ENCODE data around the gene MRPL23.

The MRPL23 gene

DNA sequence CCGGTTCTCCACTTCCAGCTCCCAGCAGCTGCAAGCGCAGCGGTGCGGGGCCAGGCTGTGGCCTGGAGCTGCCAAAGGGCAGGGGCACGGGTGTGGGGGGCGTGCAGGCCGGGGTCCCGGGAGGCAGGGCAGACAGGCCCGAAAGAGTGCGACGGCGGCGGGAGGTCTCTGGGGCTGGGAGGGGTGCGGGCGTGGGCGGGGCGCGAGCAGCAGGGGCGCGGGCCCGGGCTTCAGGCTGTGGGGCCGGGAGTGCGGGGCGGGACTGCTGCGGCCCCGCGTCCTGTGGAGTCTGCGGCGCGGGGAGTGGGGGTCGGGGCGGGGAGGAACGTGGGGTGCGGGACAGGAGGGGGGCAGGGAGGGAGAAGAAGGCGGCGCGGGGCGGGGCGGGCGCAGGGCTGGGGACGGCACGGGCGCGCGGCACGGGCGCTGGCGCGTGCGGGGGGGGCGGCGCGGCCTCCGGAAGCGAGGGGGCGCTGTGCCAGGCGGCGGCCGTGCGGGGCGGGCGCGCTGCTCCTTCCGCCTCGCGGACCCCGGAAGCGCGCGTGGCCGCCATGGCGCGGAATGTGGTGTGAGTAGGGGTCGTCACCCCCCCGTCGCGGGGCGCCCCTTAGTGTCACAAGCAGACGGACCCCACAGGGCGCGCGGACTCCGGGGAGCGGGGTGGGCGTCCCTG lies at the start of gene MRPL23:
Gene MRPL23, plus strand, starts transcription at position 521 of the 673 bp plus-strand sequence. Its CDS starts 31 bp downstream, at position 552.
- no peak for DNase-seq

DNA sequence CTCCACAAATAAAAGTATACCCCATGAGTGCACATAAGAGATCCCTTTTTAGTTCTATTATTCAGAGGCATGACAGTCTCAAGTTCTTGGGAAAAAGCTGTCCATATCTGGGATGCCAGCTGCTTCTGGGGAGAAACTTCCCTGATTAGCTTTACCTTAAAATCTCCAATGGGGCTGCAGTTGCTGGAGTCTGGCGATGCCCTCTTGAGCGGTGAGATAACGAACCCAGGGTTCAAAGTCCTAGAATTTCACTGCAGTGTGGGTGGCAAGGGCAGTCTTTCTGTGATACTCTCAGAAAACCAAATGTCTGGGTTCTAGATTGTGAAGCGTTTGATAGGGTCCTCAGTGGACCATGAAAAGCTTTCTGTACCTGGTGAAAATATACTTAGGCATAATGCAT lies 48.0 kb upstream of the MRPL23 start:
- DNase-seq: no peak

GRCh38 chr11:1899686-1900085 lies 47.4 kb upstream of the MRPL23 start:
- DNase-seq: no peak

GRCh38 chr11:1906181-1906580 lies 41.0 kb upstream of the MRPL23 start:
- no peak for DNase-seq

DNA sequence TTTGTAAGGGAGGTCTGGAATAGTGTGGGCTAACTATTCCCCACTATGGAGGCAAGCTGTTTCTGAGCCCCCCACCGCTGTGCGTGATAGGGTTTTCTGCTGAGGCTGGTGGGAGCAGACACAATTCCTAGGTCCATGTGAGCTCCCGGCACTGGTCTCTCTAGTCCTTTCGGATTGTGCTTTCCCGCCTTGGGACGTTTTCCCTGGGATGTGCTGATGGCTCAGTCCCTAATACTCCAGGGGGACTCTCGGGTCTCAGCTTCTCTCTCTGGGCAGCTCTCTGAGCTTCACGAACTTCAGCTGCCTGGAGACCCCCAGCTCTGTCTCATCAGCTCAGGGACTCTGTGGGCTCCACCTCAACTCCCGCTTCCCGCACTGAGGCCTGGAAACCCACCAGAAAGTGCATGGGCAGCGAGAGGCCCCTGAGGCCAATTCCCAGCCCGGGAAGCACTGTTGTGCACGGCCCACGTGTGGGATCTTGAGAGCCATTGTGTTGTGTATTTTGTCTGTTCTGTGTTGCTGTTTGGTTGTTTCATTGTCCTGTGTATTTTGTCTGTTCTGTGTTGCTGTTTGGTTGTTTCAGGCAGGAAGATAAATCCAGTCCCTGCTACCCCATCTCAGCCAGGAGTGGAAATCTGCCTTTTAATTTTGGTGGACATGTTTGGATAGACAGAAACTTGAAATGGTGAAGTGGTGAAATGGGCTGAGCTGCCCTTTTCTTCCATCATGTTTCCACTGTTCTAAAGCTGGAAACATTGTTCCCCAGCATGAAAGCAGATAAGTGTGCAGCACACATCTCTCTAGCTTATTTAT lies 40.3 kb upstream of the MRPL23 start:
- no peak for DNase-seq

- no peak for DNase-seq
Measured at GRCh38 chr11:1908618-1909017, 38.5 kb upstream of the MRPL23 start.

DNA sequence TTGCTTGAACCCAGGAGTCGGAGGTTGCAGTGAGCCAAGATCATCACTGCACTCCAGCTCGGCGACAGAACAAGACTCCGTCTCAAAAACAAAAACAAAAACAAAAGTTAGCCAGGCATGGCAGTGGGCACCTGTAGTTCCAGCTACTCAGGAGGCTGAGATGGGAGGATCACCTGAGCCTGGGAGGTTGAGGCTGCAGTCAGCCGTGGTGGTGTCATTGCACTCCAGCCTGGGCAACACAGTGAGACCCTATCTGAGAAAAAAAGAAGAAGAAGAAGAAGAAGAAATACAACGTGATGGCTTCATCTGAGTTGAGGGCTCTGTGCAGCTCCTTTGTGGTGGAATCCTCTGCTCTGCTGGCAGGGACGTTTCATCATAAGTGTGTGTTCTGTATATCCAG lies 37.6 kb upstream of the MRPL23 start:
- no peak for DNase-seq

DNA sequence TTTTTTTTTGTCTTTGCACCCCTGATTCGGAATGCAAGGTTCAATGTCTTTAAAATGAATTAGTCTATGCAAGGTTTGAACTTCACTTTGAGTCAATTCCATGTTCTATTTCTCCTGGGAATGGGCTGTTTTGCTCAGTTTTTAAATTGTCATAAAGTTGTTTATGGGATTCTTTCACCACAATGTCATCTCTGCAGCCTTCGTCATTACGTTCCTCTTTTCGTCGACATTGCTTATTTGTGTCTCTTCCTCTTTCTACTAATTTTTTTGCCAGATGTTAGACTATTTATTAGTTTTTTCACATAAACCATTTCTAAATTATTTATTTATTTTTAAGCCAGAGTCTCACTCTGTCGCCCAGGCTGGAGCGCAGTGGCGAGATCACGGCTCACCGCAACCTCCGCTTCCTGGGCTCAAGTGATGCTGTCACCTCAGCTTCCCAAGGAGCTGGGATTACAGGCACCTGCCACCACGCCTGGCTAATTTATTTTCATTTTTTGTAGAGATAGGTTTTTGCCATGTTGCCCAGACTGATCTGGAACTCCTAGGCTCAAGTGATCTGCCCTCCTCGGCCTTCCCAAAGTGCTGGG lies 34.7 kb upstream of the MRPL23 start:
- no peak for DNase-seq

DNA sequence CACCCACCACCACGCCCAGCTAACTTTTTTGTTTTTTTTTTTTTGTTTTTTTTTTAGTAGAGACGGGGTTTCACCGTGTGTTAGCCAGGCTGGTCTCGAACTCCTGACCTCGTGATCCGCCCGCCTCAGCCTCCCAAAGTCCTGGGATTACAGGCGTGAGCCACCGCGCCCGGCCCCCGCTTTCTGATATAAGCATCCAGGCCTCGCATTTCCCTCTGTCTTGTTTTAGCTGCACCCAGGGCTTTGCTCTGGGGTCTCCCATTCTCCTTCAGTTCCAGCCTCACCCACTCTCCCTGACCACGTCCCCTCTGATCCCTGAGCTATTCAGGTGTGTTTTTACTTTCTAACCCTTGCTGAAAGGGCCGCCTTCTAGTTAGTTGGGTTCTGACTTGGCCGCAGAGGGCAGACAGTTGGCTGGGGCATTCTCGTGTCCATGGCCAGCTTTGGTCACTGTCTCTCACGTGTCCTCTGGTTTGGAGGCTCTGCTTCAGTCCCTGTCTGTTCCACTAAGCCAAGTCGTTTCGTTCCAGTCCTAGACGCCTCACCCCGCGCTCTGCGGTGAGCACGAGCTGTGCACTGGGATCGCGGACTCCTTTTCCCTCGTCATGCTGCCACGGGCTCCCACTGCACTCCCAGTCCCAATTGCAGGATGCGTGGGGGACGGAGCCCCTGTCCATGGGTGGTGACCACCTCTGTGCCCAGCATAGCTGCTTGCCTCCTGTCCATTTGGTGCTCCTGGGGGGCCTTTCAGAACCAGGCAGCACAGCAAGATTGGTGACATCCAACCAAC lies 33.7 kb upstream of the MRPL23 start:
- no peak for DNase-seq

DNA sequence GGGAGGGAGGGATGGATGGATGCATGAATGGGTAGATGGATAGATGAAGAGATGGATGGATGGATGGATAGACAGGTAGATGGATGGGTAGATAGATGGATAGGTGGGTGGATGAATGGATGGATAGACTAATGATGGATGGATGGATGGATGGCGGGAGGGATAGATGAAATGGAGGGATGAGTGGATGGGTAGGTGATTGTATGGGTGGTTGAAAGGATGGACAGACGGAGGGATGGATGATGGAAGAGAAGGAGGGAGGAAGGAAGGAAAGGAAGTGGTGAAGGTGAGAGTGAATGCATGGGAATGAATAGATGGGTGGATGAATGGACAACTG lies 31.4 kb upstream of the MRPL23 start:
- DNase-seq: no peak

DNA sequence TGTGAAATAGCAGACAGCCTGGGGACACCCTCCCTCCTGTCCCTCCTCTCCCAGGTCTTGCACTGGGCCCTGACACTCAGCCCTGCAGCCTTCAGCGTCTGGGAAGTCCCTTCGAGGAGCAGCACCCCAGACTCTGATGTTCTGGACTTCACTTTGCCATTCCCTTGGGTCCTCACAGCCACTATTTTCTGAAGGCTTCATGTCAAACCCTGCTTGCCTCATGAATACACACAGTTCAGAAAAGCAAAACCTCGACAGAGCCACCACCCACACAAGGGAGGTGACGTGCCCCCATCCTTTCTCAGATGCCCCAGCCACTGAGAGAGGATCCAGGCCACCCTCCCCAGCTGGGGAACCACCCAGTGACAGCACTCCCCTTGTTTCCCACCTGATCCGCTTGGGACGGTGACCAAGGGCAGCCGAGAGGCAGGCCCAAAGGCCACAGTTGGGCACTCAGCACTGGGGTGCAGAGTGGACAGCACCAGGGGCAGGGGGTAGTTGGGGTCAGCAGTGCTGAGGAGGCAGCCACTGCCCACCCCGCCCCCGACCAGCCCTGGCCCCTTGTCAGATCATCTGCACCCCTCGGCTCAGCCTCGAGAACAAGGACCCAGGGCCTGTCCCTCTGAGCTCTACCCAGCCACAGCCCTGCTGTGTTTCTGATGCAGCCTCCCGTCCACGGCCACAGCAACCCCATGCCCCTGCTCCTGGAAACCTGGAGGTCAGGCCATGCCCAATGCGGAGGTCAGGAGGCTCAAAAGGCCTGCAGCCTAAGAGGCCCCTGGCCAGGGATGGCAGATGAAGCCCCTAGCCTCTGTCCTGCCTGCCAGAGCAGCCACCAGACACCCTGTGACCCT lies 30.8 kb upstream of the MRPL23 start:
- DNase-seq: no peak

- no peak for DNase-seq
Measured at GRCh38 chr11:1916986-1917522, 30.1 kb upstream of the MRPL23 start.

DNA sequence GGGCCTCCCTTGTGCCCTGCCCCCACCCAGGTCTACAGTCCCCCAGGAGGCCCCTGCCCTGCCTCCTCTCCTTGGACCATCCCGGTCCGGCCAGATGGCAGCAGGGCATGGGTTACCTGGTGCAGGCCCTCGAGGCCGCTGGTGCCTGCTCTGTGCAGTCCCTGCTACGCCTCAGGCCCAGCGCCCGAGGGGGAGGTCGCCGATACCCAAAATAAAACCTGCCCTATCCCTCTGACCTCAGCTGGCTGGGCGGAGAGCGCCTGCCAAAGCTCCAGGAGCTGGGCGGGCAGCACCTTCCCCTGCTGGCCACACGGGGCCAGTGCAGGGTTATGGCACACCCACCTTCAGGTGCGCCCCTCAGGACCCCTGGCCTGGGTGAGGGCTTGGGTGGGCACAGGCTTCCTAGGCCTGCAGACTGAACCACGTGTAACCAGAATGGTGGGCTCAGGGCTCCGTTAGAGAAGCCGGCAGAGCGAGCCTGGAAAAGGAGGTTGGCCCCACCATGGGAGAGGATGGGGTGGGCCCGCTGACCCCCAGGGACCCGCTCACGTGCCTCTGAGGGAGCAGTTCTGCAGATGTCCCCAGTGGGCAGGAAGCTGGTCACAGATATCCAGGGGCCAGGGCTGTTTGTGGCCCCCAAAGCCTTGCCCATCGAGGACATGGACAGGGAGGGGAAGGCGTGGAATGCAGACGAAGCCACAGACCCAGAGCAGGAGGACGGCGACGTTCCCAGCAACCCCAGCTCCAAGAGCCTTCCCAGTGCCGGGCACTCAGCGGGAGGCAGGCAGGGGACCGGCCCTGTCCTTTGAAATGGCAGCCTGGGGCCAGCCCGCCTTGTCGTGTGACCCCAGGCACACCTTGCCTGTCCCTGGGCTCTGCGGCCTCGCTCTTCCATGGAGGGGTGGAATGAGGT lies 29.4 kb upstream of the MRPL23 start:
- no peak for DNase-seq

GRCh38 chr11:1918436-1919315 lies 28.5 kb upstream of the MRPL23 start:
- no peak for DNase-seq

GRCh38 chr11:1919391-1920127 lies 27.6 kb upstream of the MRPL23 start, which contains the start of gene TNNT3:
Gene TNNT3 (plus strand): TSS chr11:1919703. CDS start chr11:1922875, 3,172 bp downstream.
- no peak for DNase-seq

- DNase-seq: no peak
Measured at GRCh38 chr11:1920128-1920908, 26.8 kb upstream of the MRPL23 start.

- no peak for DNase-seq
Measured at GRCh38 chr11:1920909-1921573, 26.1 kb upstream of the MRPL23 start.

Data from GOT3 (cell line).